ENCODE data around the gene SLC17A9.

The SLC17A9 gene

GRCh38 chr20:63005365-63005861 is 52.9 kb downstream of the SLC17A9 start:
- no peak for DNase-seq

- no peak for DNase-seq
Observed at GRCh38 chr20:63005862-63006539, 53.5 kb downstream of the SLC17A9 start.

GRCh38 chr20:63006540-63007359 is 54.2 kb downstream of the SLC17A9 start, which contains the start of gene BHLHE23:
TSS of gene BHLHE23 (minus strand) at chr20:63006964. CDS start at chr20:63006774, 190 bp downstream.
- peak; percentile 14 for DNase-seq

GRCh38 chr20:63007360-63007645 is 54.8 kb downstream of the SLC17A9 start:
- no peak for DNase-seq

- no peak for DNase-seq
Observed at GRCh38 chr20:63007646-63008488, 55.4 kb downstream of the SLC17A9 start.

- no peak for DNase-seq
Observed at GRCh38 chr20:63008541-63009044, 56.1 kb downstream of the SLC17A9 start.

- DNase-seq, result peak; percentile 66
Observed at GRCh38 chr20:63009045-63009961, 56.8 kb downstream of the SLC17A9 start.

GRCh38 chr20:63009988-63010769 is 57.7 kb downstream of the SLC17A9 start:
- DNase-seq, result peak; percentile 11

- peak; percentile 19 for DNase-seq
Observed at GRCh38 chr20:63011798-63012197, 59.3 kb downstream of the SLC17A9 start.

- DNase-seq, result no peak
Observed at GRCh38 chr20:63013207-63013606, 60.7 kb downstream of the SLC17A9 start.

GRCh38 chr20:63014287-63014686 is 61.8 kb downstream of the SLC17A9 start:
- no peak for DNase-seq

- DNase-seq, result no peak
Observed at GRCh38 chr20:63014710-63015109, 62.2 kb downstream of the SLC17A9 start.

- DNase-seq, result no peak
Observed at GRCh38 chr20:63015147-63015661, 62.7 kb downstream of the SLC17A9 start.

GRCh38 chr20:63015662-63016361 is 63.3 kb downstream of the SLC17A9 start:
- DNase-seq, result no peak

GRCh38 chr20:63016514-63017075 is 64.1 kb downstream of the SLC17A9 start:
- no peak for DNase-seq

GRCh38 chr20:63017076-63017825 is 64.7 kb downstream of the SLC17A9 start:
- no peak for DNase-seq

- no peak for DNase-seq
Observed at GRCh38 chr20:63017826-63018411, 65.4 kb downstream of the SLC17A9 start.

All from NCI-H1092 treated with DMSO at 0.1 percent for 48 hours (cell line).